Femur (tissue), 1 donor: ENCODE results near the gene PGC.

Source experiments
- DNase-seq: peaks from one replicate; pipeline ENCODE4 v3.0.0-alpha.2; 2017

PGC gene

DNA sequence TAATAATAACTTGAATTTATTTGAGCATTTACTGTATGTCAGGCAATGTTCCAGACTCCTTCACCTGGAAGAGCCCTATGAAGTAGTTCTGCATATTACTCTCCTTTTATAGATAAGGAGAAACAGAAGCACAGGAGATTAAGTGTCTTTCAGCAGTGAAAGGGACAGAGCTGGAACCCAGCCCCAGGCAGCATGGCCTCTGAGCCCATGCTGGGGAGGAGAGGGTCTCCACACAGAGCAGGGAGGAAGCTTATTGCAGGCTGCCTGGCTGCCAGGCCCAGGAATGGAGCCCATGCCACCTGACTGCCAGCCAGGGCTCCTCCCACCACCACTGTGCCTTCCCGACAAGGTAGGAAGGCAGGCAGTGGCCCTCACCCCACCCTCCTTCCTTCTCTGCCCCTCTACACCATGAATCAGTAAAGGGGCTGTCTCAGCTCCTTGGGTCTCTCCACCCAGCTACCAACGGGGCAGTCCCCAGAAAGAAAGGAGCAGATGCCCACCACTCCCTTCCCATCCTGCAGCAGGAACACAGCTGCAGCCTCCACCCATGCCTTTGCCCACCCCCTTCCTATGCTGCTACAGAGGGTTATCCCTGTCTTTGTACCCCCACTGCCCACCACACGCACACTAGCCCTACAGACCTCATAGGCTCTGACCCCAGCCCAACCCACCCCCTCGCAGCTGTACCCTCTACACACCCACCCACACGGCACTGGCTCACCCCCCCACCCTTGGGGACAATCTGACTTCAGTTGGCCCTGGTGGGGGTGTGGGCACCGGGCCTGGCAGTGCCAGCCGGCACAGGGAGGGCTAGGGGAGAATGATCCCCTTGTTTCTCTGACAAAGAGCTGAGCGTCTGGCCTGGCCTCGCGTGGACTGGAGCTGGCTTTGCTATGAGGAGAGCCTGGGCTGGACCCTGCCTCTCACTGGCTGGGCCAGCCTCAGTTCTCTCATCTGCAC is 53.6 kb downstream of the PGC start:
- DNase-seq, result no peak

GRCh38 chr6:41692730-41693129 is 54.5 kb downstream of the PGC start:
- no peak for DNase-seq

DNA sequence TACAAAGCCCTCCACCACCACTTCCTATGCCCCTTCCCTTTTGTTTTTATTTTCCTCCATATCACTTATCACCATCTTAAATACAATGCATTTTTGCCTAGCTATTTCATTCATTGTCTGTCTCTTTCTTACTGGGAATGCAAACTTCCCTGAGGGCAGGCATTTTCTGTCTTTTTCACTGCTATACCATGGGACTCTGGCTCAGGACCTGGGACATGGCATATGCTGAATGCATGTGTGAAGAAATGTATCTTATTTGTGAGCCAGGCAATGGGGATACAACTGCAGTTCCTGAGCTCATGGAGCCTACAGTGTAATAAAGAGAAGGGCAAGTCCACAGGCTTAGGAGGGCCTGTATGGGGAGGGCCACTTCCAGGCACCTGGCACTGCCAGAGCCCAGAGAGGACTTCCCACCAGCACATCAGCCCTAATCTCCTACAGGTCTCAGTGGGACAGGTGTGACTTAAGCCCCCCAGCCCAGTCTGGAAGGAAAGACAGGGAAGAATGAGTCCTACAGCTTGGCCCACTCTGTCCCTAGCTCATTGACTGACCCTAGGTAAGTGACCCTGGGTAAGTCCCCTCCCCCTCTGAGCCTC is 55.0 kb downstream of the PGC start:
- no peak for DNase-seq

DNA sequence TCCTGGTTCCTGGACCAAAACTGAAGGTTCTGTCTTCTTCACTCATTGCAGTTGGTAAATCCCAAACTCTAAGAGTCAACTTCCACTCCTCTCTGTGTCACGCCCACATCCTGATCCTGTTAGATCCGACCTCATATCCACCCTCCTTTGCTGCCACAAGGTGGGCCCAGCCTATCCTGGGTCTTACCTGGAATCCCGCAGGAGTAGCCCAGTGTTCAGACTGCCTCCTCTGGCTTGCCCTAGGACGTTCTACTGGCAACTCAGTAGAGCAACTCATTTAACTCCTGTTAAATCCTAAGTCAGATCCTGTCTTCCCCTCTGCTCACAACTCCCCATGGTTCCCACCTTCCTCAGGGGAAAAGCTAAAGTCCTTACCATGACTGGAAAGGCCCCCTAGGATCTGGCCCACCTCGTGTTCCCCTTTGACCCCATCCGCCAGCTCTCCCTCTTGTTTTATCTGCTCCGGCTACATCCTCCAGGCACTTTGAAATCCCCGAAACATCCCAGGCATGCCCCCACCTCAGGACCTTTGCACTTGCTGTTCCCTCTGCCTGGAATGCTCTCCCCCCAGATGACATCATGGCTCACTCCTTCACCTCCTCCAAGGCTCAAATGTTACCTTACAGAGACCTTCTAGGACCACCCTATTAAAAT is 55.6 kb downstream of the PGC start:
- no peak for DNase-seq

GRCh38 chr6:41690541-41691330 is 56.5 kb downstream of the PGC start:
- DNase-seq, result no peak

- DNase-seq, result no peak
Observed at GRCh38 chr6:41689171-41690008, 57.8 kb downstream of the PGC start.

GRCh38 chr6:41688256-41688965 is 58.8 kb downstream of the PGC start:
- no peak for DNase-seq

- DNase-seq, result no peak
Observed at GRCh38 chr6:41687501-41688175, 59.6 kb downstream of the PGC start.
